ENCODE results near the gene CBLC. TPM values are rescaled to one million over a fixed set of nuclear protein-coding genes. Genes with fewer than 3 reads are reported as not detected.

The CBLC gene
- total RNA-seq, 1 experiment from 2014 or later: 53.6 TPM

DNA sequence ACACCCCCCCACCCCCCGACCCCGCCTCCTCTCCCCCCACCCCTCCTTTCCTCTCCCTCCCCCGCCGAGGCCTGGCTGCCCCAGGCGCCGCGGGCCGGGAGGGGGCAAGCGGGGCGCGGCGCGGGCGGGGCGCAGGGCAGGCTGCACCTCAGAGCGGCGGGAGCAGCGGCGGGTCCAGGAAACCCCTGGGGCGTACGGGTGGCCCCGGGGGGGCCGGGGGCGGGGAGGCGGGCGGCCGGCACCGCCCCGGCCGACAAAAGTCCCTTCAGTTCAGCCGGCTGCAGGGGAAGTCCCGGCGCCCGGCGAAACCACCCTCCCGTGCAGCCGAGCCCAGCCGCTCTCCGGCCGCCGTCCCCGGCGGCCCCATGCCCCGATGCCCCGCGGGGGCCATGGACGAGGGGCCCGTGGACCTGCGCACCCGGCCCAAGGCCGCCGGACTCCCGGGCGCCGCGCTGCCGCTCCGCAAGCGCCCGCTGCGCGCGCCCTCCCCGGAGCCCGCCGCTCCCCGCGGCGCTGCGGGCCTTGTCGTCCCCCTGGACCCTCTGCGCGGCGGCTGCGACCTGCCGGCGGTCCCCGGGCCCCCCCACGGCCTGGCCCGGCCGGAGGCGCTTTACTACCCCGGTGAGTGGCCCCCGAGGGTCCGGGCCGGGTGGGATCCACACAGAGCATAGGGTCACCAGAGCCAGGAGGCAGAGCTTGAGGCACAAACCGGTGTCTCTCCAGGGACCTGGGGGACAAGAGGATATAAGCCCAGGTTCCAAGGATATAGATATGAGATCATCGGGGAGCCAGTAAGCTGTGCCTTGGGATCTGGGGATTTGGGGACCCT lies 29.1 kb upstream of the CBLC start, which contains the start of gene BCL3:
BCL3 (plus strand) TSS at position 283 of the 829 bp plus-strand sequence; CDS start at position 366, 83 bp downstream.
- peak; percentile 48 to 88 for DNase-seq
- Histone ChIP-seq H3K4me1 (replicated peaks; ENCODE audit: insufficient read depth) (peaks cover 65% of the 10 kb centered on the region), H4K20me1 (ENCODE audit: insufficient read depth) (no peaks in the 10 kb centered on the region), H3K4me3 (peak within 1 kb of the TSS; percentile 78), H2AFZ (peak within 1 kb of the TSS; percentile 82), H3K27me3 (ENCODE audit: insufficient read depth, low read depth) (no peaks in the 10 kb centered on the region), H3K4me2 (peak within 1 kb of the TSS; percentile 96), H3K27ac (peak within 1 kb of the TSS; percentile 95), H3K36me3 (ENCODE audit: low read depth) (peaks cover 17% of the 10 kb centered on the region), H3K9me3 (ENCODE audit: insufficient read depth, low read depth) (no peaks in the 10 kb centered on the region), H3K79me2 (ENCODE audit: low read depth) (peaks cover 28% of the 10 kb centered on the region), H3F3A (ENCODE audit: insufficient read depth, low read depth) (peaks cover 37% of the 10 kb centered on the region), H3K9me2 (ENCODE audit: insufficient read depth) (no peaks in the 10 kb centered on the region)
- ChIA-PET CTCF (interaction anchor here (0.7 to 1.2 kb wide), 2 partner anchors 22 to 78 kb away, joined by 9 to 10 read pairs; no protein-coding TSS in a partner anchor), POLR2A (ENCODE audit: unreplicated experiment) (no interaction called here)
- no TSS peak for BruUV-seq (replicated peaks)
- intact Hi-C loops (cut with micrococcal nuclease; ENCODE audit: unreplicated experiment): loop anchor here (2.0 kb wide), 1 partner anchor 22 kb away; no protein-coding TSS in a partner anchor
- TF ChIP-seq EZH2 (IDR thresholded peaks at IDR 0.05; ENCODE audit: low read depth): no peak
- TF ChIP-seq, protein P1, sequence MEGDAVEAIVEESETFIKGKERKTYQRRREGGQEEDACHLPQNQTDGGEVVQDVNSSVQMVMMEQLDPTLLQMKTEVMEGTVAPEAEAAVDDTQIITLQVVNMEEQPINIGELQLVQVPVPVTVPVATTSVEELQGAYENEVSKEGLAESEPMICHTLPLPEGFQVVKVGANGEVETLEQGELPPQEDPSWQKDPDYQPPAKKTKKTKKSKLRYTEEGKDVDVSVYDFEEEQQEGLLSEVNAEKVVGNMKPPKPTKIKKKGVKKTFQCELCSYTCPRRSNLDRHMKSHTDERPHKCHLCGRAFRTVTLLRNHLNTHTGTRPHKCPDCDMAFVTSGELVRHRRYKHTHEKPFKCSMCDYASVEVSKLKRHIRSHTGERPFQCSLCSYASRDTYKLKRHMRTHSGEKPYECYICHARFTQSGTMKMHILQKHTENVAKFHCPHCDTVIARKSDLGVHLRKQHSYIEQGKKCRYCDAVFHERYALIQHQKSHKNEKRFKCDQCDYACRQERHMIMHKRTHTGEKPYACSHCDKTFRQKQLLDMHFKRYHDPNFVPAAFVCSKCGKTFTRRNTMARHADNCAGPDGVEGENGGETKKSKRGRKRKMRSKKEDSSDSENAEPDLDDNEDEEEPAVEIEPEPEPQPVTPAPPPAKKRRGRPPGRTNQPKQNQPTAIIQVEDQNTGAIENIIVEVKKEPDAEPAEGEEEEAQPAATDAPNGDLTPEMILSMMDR (conservative IDR thresholded peaks at IDR 0.05): no peak

DNA sequence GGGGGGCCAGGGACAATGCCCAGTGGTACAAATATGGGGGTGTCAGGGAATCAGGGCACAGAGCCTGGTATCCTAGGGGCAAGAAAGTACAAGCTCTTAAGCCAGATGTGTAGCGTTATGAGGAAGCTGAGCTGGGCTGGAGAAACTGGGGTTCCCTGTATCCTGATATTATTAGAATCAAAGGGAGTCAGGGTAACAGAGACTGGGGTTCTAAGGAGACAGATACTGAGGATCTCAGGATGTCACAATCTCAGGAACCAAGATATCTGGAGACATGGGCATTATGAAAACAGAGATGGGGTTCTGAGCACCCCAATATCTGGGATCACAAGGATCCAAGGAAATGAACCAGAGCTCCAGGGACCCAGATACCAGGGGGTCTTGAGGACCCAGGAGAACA lies 28.4 kb upstream of the CBLC start:
- peak overlapping the region; percentile 86 for H3K4me2 ChIP-seq
- TF ChIP-seq EZH2 (IDR thresholded peaks at IDR 0.05; ENCODE audit: low read depth): no peak
- TF ChIP-seq, protein P1 (conservative IDR thresholded peaks at IDR 0.05): no peak
- intact Hi-C loops (cut with micrococcal nuclease; ENCODE audit: unreplicated experiment): loop anchor here (2.0 kb wide), 1 partner anchor 22 kb away; no protein-coding TSS in a partner anchor
- H3K27me3 ChIP-seq (ENCODE audit: insufficient read depth, low read depth): no peaks in the 10 kb centered on the region
- no peaks in the 10 kb centered on the region for H3K9me3 ChIP-seq (ENCODE audit: insufficient read depth, low read depth)
- no peaks in the 10 kb centered on the region for H4K20me1 ChIP-seq (ENCODE audit: insufficient read depth)
- no peak overlapping the region for H2AFZ ChIP-seq
- CTCF ChIA-PET: interaction anchor here (0.7 to 1.2 kb wide), 3 partner anchors 22 to 78 kb away, joined by 4 to 10 read pairs (median 9); no protein-coding TSS in a partner anchor
- H3K9me2 ChIP-seq (ENCODE audit: insufficient read depth): no peaks in the 10 kb centered on the region
- H3K36me3 ChIP-seq (ENCODE audit: low read depth): peaks cover 17% of the 10 kb centered on the region
- peaks cover 67% of the 10 kb centered on the region for H3K4me1 ChIP-seq (replicated peaks; ENCODE audit: insufficient read depth)
- H3K79me2 ChIP-seq (ENCODE audit: low read depth): peaks cover 28% of the 10 kb centered on the region
- POLR2A ChIA-PET (ENCODE audit: unreplicated experiment): interaction anchor here (0.6 kb wide), 1 partner anchor 147 kb away, joined by 16 read pairs; no protein-coding TSS in a partner anchor
- no peak for DNase-seq
- peaks cover 42% of the 10 kb centered on the region for H3F3A ChIP-seq (ENCODE audit: insufficient read depth, low read depth)
- BruUV-seq (replicated peaks): TSS peak; percentile 33
- peak overlapping the region; percentile 78 for H3K4me3 ChIP-seq
- H3K27ac ChIP-seq: 0 out of 2 replicates have a peak overlapping the region, but pooled peaks have one; percentile 45

DNA sequence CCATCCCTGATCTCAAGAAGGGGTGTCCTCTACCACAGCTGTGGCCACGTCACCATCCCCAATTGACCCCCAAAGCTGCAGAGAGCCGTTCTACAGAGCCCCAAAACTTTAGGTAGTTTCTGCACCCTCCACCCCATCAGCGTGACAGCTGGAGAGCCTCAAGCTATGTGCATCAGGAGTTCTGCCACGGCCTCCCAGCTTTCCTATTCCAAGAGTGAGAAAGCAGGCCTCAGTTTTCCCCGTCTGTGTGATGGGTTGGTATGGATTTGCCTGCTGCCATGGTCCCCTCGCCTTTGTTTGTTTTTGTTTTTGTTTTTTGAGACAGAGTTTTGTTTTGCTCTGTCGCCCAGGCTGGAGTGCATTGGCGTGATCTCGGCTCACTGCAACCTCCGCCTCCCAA lies 27.7 kb upstream of the CBLC start:
- intact Hi-C loops (cut with micrococcal nuclease; ENCODE audit: unreplicated experiment): loop anchor here (2.0 kb wide), 1 partner anchor 21 kb away; no protein-coding TSS in a partner anchor
- CTCF ChIA-PET: interaction anchor here (0.9 kb wide), 1 partner anchor 26 kb away, joined by 4 read pairs; no protein-coding TSS in a partner anchor

More for the DNA sequence above, 27.7 kb upstream of the CBLC start:
- TF ChIP-seq, protein P1 (conservative IDR thresholded peaks at IDR 0.05): no peak
- TF ChIP-seq EZH2 (IDR thresholded peaks at IDR 0.05; ENCODE audit: low read depth): no peak
- H3K27me3 ChIP-seq (ENCODE audit: insufficient read depth, low read depth): no peaks in the 10 kb centered on the region
- H3K27ac ChIP-seq: no peak overlapping the region
- H3K9me3 ChIP-seq (ENCODE audit: insufficient read depth, low read depth): no peaks in the 10 kb centered on the region
- H3K9me2 ChIP-seq (ENCODE audit: insufficient read depth): no peaks in the 10 kb centered on the region
- BruUV-seq (replicated peaks): no TSS peak
- H3F3A ChIP-seq (ENCODE audit: insufficient read depth, low read depth): peaks cover 36% of the 10 kb centered on the region
- H3K79me2 ChIP-seq (ENCODE audit: low read depth): peaks cover 33% of the 10 kb centered on the region
- no peaks in the 10 kb centered on the region for H4K20me1 ChIP-seq (ENCODE audit: insufficient read depth)
- no peak overlapping the region for H2AFZ ChIP-seq
- peaks cover 68% of the 10 kb centered on the region for H3K4me1 ChIP-seq (replicated peaks; ENCODE audit: insufficient read depth)
- peak overlapping the region; percentile 78; the same call in 1 of the 2 replicates for H3K4me3 ChIP-seq
- POLR2A ChIA-PET (ENCODE audit: unreplicated experiment): no interaction called here
- DNase-seq: no peak
- peaks cover 17% of the 10 kb centered on the region for H3K36me3 ChIP-seq (ENCODE audit: low read depth)
- peak overlapping the region; percentile 86 for H3K4me2 ChIP-seq

Measured in PC-9 (cell line).